HG03460 (cell line): ENCODE results near the gene ANKRD66.

ENCODE experiments used
- ATAC-seq: cut with Tn5 transposase; IDR thresholded peaks from one replicate; pipeline ENCODE4 v1.9.1; 2021; ENCODE audit not compliant: unreplicated experiment

ANKRD66 gene

GRCh38 chr6:46789434-46790354, 43.0 kb downstream of the ANKRD66 start:
- ATAC-seq = no peak

GRCh38 chr6:46790355-46790874, 43.7 kb downstream of the ANKRD66 start:
- no peak for ATAC-seq

GRCh38 chr6:46792635-46793034, 45.9 kb downstream of the ANKRD66 start:
- ATAC-seq = no peak

- ATAC-seq = no peak
These were observed 46.4 kb downstream of the ANKRD66 start, which contains the start of gene MEP1A for GRCh38 chr6:46793138-46793537. Gene MEP1A (plus strand): TSS chr6:46793389. CDS start chr6:46793399, 10 bp downstream.

- ATAC-seq = no peak
These were observed 47.3 kb downstream of the ANKRD66 start for GRCh38 chr6:46794068-46794467.

- ATAC-seq = no peak
These were observed 49.1 kb downstream of the ANKRD66 start for GRCh38 chr6:46795816-46796215.

DNA sequence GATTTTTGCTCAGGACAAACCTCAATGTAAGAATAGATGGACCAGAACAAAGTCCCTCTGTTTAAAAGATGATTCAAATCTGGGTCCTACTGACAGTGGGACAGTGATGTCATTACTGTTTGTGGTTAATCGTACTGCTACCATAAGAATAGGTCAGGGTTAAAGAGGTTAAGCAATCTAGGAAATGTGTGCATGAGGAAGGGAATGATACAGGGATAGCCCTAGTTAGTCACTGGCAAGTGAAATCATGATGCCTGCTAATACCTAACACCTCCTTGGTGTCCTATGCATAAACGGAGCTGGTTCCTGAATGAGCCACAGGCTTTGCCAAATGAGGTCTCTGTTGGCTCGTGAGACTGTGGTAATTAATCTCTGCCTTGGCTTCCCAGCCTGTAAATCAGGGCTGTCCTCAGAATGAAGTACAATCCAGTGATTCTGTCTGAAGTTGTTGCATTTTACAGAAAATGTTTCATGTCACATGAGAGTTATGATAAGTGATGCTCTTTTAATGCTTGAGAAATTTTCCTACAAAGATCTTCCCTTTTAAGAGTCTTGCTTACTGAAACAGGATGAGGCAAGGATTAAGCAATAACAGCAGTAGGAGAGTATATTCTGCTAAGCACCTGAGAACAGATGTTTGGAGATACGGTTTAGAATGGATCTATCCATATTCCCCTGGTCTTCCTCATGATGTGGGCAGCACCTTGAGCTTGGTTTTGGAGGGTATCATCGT, 50.3 kb downstream of the ANKRD66 start:
- ATAC-seq = no peak

GRCh38 chr6:46799657-46800056, 52.9 kb downstream of the ANKRD66 start:
- ATAC-seq = no peak

DNA sequence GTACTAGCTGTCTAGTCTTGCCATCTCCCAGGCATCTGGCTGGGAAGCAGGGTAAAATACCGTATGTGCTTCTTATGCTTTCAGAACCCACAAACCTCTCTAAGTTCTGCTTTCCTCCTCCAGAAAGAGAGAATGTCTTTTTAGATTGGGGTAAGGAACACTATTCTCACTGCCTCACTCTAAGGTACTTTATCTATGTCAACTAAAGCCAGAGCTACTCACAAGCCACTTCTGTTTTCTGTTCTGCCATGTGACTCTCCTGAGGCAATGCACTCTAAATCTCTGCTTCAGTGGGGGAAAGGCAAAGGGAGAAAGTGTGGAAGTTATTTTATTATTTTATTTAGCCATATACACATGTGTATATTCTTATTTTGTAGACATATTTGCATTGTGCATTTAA, 62.1 kb downstream of the ANKRD66 start:
- ATAC-seq = no peak
